ENCODE measurements around the gene PPP1R16B. TPM values are rescaled to one million over a fixed set of nuclear protein-coding genes. Genes with fewer than 3 reads are reported as not detected.
A peak's percentile ranks its signal among the peaks of the same experiment; 100 is the strongest.

PPP1R16B gene
- total RNA-seq, 6 experiments from 2014 or later, result 0.62 to 4.0 (median 2.3) TPM

DNA sequence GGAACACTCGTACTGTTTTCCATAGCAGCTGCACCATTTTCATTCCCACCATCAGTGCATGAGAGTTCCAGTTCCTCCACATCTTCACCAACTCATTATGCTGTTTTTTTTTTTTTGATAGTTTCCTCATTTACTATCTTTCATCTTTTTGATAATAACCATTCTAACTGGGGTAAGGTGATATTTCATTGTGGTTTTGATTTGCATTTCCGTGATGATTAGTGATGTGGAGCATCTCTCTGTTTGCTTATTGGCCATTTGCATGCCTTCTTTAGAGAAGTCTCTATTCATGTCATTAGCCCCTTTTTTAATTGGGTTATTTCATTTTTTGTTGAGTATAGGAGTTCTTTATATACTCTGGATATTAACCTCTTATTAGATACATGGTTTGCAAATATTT lies 31.3 kb upstream of the PPP1R16B start:
- no peak for ATAC-seq
- TF ChIP-seq, protein P1, sequence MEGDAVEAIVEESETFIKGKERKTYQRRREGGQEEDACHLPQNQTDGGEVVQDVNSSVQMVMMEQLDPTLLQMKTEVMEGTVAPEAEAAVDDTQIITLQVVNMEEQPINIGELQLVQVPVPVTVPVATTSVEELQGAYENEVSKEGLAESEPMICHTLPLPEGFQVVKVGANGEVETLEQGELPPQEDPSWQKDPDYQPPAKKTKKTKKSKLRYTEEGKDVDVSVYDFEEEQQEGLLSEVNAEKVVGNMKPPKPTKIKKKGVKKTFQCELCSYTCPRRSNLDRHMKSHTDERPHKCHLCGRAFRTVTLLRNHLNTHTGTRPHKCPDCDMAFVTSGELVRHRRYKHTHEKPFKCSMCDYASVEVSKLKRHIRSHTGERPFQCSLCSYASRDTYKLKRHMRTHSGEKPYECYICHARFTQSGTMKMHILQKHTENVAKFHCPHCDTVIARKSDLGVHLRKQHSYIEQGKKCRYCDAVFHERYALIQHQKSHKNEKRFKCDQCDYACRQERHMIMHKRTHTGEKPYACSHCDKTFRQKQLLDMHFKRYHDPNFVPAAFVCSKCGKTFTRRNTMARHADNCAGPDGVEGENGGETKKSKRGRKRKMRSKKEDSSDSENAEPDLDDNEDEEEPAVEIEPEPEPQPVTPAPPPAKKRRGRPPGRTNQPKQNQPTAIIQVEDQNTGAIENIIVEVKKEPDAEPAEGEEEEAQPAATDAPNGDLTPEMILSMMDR (IDR thresholded peaks at IDR 0.05), result no peak
- no peak for TF ChIP-seq POLR2A (IDR thresholded peaks at IDR 0.05)
- H3K36me3 ChIP-seq, result peaks cover 0 to 17% (median 0%) of the 10 kb centered on the region in 4 donors

GRCh38 chr20:38776363-38776762 lies 29.1 kb upstream of the PPP1R16B start:
- intact Hi-C loops (cut with DNase I), result no loop called here
- peaks cover 0 to 13% (median 0%) of the 10 kb centered on the region in 4 donors for H3K36me3 ChIP-seq
- H3K4me3 ChIP-seq, result no peak overlapping the region
- H3K9me3 ChIP-seq, result no peaks in the 10 kb centered on the region
- H3K27ac ChIP-seq, result no peak overlapping the region
- no peaks in the 10 kb centered on the region for H3K27me3 ChIP-seq
- ATAC-seq, result no peak
- no peak for DNase-seq
- WGBS (ENCODE audit: insufficient coverage, low coverage, low lambda C conversion rate, missing lambda C conversion rate), result 85% methylated on average over 9 of the region's 11 CpGs
- no peaks in the 10 kb centered on the region for H3K4me1 ChIP-seq
- no peak for TF ChIP-seq POLR2A (IDR thresholded peaks at IDR 0.05)
- TF ChIP-seq, protein P1 (IDR thresholded peaks at IDR 0.05), result no peak

More for the DNA sequence above, 31.3 kb upstream of the PPP1R16B start:
- Histone ChIP-seq H3K4me3 (no peak overlapping the region), H3K27me3 (no peaks in the 10 kb centered on the region), H3K27ac (no peak overlapping the region), H3K4me1 (no peaks in the 10 kb centered on the region), H3K9me3 (no peaks in the 10 kb centered on the region)
- DNase-seq, result no peak
- WGBS (ENCODE audit: insufficient coverage, low coverage, low lambda C conversion rate, missing lambda C conversion rate), result 100% methylated on average over 2 of the region's 2 CpGs
- intact Hi-C loops (cut with DNase I), result no loop called here

GRCh38 chr20:38779247-38780097 lies 26.0 kb upstream of the PPP1R16B start:
- H3K27ac ChIP-seq, result no peak overlapping the region
- no peak overlapping the region for H3K4me3 ChIP-seq
- intact Hi-C loops (cut with DNase I), result no loop called here
- no peaks in the 10 kb centered on the region for H3K9me3 ChIP-seq
- H3K36me3 ChIP-seq, result no peaks in the 10 kb centered on the region
- peaks cover 0 to 7% (median 0%) of the 10 kb centered on the region in 4 donors for H3K4me1 ChIP-seq
- 78% methylated on average over 7 of the region's 19 CpGs for WGBS (ENCODE audit: insufficient coverage, low coverage, low lambda C conversion rate, missing lambda C conversion rate)
- no peak for DNase-seq
- ATAC-seq, result no peak
- TF ChIP-seq, protein P1 (IDR thresholded peaks at IDR 0.05), result no peak
- TF ChIP-seq POLR2A (IDR thresholded peaks at IDR 0.05), result no peak
- H3K27me3 ChIP-seq, result no peaks in the 10 kb centered on the region

DNA sequence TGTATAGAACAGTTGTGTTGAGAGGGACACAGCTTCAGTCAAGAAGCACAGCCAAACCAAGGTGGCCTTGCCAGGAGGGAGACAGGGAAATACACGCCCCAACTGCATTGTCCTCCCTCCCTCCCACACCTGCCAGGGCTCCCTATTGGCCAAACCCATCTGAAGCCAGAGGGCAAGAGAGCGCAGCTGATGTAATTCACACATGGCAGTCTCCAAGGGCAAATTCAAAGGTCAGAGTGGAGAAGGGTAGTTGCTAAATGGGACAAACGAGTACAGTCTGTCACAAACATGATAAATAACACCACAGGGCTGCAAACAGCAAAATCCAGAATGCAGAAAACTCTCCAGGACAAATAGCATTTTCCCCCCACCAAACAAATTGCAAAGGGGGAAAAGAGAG lies 23.2 kb upstream of the PPP1R16B start:
- Histone ChIP-seq H3K9me3 (no peaks in the 10 kb centered on the region), H3K4me3 (no peak overlapping the region), H3K4me1 (peaks cover 0 to 7% (median 0%) of the 10 kb centered on the region in 4 donors), H3K27ac (peak overlapping the region in 1 of 3 donors; percentile 52), H3K36me3 (no peaks in the 10 kb centered on the region), H3K27me3 (no peaks in the 10 kb centered on the region)
- intact Hi-C loops (cut with DNase I), result no loop called here
- DNase-seq (peak; percentile 52 to 93 (median 83)), ATAC-seq (peak; percentile 95 to 99 (median 98))
- no peak for TF ChIP-seq POLR2A (IDR thresholded peaks at IDR 0.05)
- TF ChIP-seq, protein P1 (IDR thresholded peaks at IDR 0.05), result no peak
- 27% methylated on average over 3 of the region's 3 CpGs for WGBS (ENCODE audit: insufficient coverage, low coverage, low lambda C conversion rate, missing lambda C conversion rate)

Measured in right lobe of liver (tissue), 6 donors.